Mammary epithelial cell (primary cell): ENCODE data around the gene RBBP6.

Experiments
- EZH2 ChIP-seq: IDR thresholded peaks from 2 replicates; pipeline ENCODE4 v1.6.1; 2012; ENCODE audit warnings: low read length, inconsistent platforms, borderline replicate concordance
- TF ChIP-seq, protein P1 (sequence below), 2 donors: IDR thresholded peaks in 1 of 2; conservative IDR thresholded peaks in 1 of 2; 2 replicates each; pipeline ENCODE4 v1.5.1; 2011 to 2012; ENCODE audit warnings: inconsistent platforms in 2 of 2, low read length in 2 of 2, mild to moderate bottlenecking in 2 of 2, control low read depth in 1 of 2, low read depth in 1 of 2; ENCODE audit not compliant: insufficient read depth in 1 of 2; ENCODE audit errors: extremely low read depth in 1 of 2

DNA sequence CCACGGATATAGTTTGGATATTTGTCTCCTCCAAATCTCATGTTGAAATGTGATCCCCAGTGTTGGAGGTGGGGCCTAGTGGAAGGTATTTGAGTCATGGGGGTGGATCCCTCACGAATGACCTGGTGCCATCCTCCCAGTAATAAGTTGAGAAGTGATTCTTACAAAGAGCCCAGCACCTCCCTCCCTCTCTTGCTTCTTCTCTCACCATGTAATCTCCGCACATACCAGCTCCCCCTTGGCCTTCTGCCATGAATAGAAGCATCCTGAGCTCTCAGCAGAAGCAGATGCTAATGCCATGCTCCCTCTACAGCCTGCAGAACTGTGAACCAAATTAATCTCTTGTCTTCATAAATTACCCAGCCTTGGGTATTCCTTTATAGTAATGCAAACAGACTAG, 41.9 kb upstream of the RBBP6 start:
- TF ChIP-seq, protein P1, sequence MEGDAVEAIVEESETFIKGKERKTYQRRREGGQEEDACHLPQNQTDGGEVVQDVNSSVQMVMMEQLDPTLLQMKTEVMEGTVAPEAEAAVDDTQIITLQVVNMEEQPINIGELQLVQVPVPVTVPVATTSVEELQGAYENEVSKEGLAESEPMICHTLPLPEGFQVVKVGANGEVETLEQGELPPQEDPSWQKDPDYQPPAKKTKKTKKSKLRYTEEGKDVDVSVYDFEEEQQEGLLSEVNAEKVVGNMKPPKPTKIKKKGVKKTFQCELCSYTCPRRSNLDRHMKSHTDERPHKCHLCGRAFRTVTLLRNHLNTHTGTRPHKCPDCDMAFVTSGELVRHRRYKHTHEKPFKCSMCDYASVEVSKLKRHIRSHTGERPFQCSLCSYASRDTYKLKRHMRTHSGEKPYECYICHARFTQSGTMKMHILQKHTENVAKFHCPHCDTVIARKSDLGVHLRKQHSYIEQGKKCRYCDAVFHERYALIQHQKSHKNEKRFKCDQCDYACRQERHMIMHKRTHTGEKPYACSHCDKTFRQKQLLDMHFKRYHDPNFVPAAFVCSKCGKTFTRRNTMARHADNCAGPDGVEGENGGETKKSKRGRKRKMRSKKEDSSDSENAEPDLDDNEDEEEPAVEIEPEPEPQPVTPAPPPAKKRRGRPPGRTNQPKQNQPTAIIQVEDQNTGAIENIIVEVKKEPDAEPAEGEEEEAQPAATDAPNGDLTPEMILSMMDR (conservative IDR thresholded peaks at IDR 0.05 in 1 of 2, IDR thresholded peaks at IDR 0.05 in 1 of 2; ENCODE audit: extremely low read depth in 1 of 2, insufficient read depth in 1 of 2, low read depth in 1 of 2, low read length in 2 of 2): no peak
- TF ChIP-seq EZH2: no peak
